Cardiac fibroblast (primary cell): ENCODE data around the gene GZF1.

Source experiments
- DNase-seq, 2 donors: peaks; one replicate each; pipeline versions ENCODE4 v3.0.0 to v3.0.0-alpha.2; 2010; ENCODE audit warnings: low read depth in 2 of 2
- H3K4me3 ChIP-seq, 2 donors: replicated peaks in 1 of 2; 1 replicate in 1 of 2; 2 replicates in 1 of 2; pipeline ENCODE4 v1.5.1; 2011; ENCODE audit warnings: low read depth in 2 of 2, low read length in 2 of 2, mild to moderate bottlenecking in 2 of 2, moderate library complexity in 1 of 2
- TF ChIP-seq, protein P1 (sequence below): IDR thresholded peaks from one replicate; pipeline ENCODE4 v1.5.1; 2011; ENCODE audit warnings: low read depth, mild to moderate bottlenecking, low read length, inconsistent platforms

The GZF1 gene

DNA sequence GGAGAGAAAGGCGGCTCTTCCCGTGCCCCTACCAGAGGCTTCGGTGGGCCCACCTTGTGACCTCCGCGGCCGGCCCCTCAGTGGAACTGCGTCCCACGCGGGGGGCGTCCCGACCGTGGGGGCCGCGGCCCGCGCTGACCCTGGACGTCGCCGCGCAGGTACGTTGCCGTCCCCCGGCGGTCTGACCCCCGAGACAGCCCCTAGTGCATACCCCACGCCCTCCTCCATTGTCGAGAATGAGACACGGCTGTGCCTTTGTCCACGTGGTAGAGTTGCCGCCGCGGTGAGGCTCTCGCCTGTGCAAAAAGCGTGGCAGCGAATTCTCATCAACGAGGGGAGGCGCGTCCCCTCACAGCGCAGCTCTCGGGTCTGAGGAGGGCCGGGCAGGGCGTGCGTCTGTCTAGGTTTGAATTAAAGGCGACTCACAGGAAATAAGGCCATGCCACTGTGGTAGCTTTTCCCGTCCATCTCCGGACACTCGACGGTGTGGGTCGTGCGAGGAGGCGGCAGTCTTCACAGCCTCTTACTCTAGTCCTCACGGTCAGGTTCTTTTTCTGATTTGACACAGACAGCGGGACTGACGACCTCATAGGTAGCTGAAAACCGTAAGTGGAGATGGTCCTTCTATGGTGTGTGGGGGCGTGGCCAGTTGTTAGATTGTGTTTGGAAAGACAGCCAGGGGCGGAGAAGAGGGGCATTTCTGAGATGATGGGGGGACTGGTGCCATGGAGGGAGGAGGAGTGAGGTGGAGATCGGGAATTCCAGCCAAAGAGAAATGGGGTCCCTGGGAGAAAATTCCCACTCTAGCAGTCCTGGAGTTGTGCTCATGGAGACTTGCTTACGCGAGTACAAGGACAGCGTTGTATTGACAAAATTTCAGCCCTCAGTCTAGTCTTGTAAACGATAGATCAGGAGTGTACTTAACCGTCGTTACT, 10.8 kb upstream of the GZF1 start:
- DNase-seq: peak; percentile 36 to 43
- peak overlapping the region; percentile 83 to 95 for H3K4me3 ChIP-seq
- TF ChIP-seq, protein P1, sequence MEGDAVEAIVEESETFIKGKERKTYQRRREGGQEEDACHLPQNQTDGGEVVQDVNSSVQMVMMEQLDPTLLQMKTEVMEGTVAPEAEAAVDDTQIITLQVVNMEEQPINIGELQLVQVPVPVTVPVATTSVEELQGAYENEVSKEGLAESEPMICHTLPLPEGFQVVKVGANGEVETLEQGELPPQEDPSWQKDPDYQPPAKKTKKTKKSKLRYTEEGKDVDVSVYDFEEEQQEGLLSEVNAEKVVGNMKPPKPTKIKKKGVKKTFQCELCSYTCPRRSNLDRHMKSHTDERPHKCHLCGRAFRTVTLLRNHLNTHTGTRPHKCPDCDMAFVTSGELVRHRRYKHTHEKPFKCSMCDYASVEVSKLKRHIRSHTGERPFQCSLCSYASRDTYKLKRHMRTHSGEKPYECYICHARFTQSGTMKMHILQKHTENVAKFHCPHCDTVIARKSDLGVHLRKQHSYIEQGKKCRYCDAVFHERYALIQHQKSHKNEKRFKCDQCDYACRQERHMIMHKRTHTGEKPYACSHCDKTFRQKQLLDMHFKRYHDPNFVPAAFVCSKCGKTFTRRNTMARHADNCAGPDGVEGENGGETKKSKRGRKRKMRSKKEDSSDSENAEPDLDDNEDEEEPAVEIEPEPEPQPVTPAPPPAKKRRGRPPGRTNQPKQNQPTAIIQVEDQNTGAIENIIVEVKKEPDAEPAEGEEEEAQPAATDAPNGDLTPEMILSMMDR: no peak

GRCh38 chr20:23356203-23356602, 5.8 kb upstream of the GZF1 start:
- DNase-seq: no peak
- no peak overlapping the region for H3K4me3 ChIP-seq
- TF ChIP-seq, protein P1: no peak

GRCh38 chr20:23357767-23358562, 4.0 kb upstream of the GZF1 start:
- DNase-seq: peak; percentile 100
- peak overlapping the region; percentile 74 to 81 for H3K4me3 ChIP-seq
- TF ChIP-seq, protein P1: no peak

DNA sequence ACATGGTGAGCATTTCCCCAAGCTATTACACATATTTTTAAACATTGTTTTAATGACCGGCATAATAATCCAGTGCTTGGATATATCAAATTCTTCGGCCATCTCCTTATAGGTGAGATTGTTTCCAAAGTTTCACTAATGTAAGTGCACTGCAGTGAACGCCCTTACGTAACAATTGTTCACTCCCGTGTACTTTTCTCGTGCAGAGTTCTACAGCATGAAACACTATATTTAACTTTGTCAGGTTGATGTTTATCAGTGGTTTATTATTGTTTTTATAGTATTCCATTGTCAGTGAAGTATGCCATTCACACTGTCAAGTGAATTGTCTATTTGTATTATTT, 3.4 kb upstream of the GZF1 start:
- DNase-seq: no peak
- peak overlapping the region in 1 of 2 donors; percentile 81 for H3K4me3 ChIP-seq
- TF ChIP-seq, protein P1: no peak

GRCh38 chr20:23358923-23359593, 2.9 kb upstream of the GZF1 start:
- H3K4me3 ChIP-seq: no peak overlapping the region
- no peak for DNase-seq
- TF ChIP-seq, protein P1: no peak

GRCh38 chr20:23360531-23360930, 1.5 kb upstream of the GZF1 start:
- TF ChIP-seq, protein P1: no peak
- no peak overlapping the region for H3K4me3 ChIP-seq
- DNase-seq: no peak
